HCT116 (cell line): ENCODE measurements around the gene ZCCHC24. TPM values are rescaled to one million over a fixed set of nuclear protein-coding genes. Genes with fewer than 3 reads are reported as not detected.

ENCODE experiments used
- ATAC-seq: fragments of 200-7000 bp; cut with Tn5 transposase; 2 replicates; pipeline ENCODE4 v1.9.1; 2020; ENCODE audit warnings: mild to moderate bottlenecking, moderate library complexity
- BruUV-seq: library from RNA; stranded (reverse); fragments of 400-500 nt; replicated peaks from 2 replicates; lab custom pipeline; 2021; lab: Mats Ljungman, UMichigan
- CTCF ChIA-PET: fragments of 300-600 bp; sonication (Branson Sonifier 250); formaldehyde crosslinking; loops from one replicate; lab custom pipeline; 2021; ENCODE audit warnings: antibody characterized with exemption; lab: Charles Lee
- POLR2A ChIA-PET: fragments of 300-600, 350-600 bp; sonication (Branson Sonifier 250); formaldehyde crosslinking; loops from one replicate; lab custom pipeline; 2021; ENCODE audit warnings: antibody characterized with exemption; lab: Charles Lee
- RAD21 ChIA-PET, 2 experiments: fragments of 300-600 bp; sonication (Branson Sonifier 250); formaldehyde crosslinking; loops; one replicate each; lab custom pipeline; 2023; ENCODE audit warnings: low total read pairs in 2 of 2; ENCODE audit not compliant: uncharacterized antibody in 2 of 2, unreplicated experiment in 2 of 2, low non-redundant PET in 1 of 2; lab: Charles Lee
- DNase-seq: peaks from one replicate; pipeline ENCODE4 v3.0.0-alpha.2; 2010; ENCODE audit warnings: low read depth, low spot score
- H2AFZ ChIP-seq: fragments of 200-600 bp; shearing (Covaris generic), sonication (generic); 2 replicates; pipeline ENCODE4 v1.6.1; 2017; ENCODE audit warnings: low read depth, mixed run types, mixed read lengths, antibody characterized with exemption, low read length; ENCODE audit not compliant: poor library complexity, severe bottlenecking
- H3K27ac ChIP-seq: 2 replicates; pipeline ENCODE4 v1.5.1; 2012; ENCODE audit warnings: low read depth, low read length
- H3K27me3 ChIP-seq: fragments of 200-600 bp; sonication (generic); 2 replicates; pipeline ENCODE4 v1.6.1; 2016; ENCODE audit warnings: mixed run types, low read length, mixed read lengths; ENCODE audit not compliant: insufficient read depth
- H3K36me3 ChIP-seq, 2 experiments: fragments of 200-500 bp in 1 of 2; fragments of 200-600 bp in 1 of 2; sonication (Bioruptor generic) in 1 of 2; sonication (generic) in 1 of 2; 2 replicates each; pipeline versions ENCODE4 v1.5.1 to v1.6.1; 2014 to 2016; ENCODE audit warnings: low read length in 2 of 2, inconsistent platforms in 1 of 2, mixed read lengths in 1 of 2, mixed run types in 1 of 2; ENCODE audit not compliant: insufficient read depth in 2 of 2, control insufficient read depth in 1 of 2
- H3K4me1 ChIP-seq, 2 experiments: fragments of 200-600 bp in 1 of 2; sonication (generic) in 1 of 2; 2 replicates each; pipeline versions ENCODE4 v1.5.1 to v1.6.1; 2012 to 2017; ENCODE audit warnings: low read length in 2 of 2, inconsistent platforms in 1 of 2, mild to moderate bottlenecking in 1 of 2, mixed read lengths in 1 of 2, mixed run types in 1 of 2, moderate library complexity in 1 of 2; ENCODE audit not compliant: insufficient read depth in 2 of 2, control insufficient read depth in 1 of 2
- H3K4me2 ChIP-seq: fragments of 200-600 bp; sonication (generic); 2 replicates; pipeline ENCODE4 v1.6.1; 2017; ENCODE audit warnings: mixed run types, low read length, mixed read lengths
- H3K4me3 ChIP-seq, 2 experiments: fragments of 200-600 bp in 1 of 2; sonication (generic) in 1 of 2; replicated peaks in 1 of 2; 2 replicates each; pipeline ENCODE4 v1.5.1; 2011 to 2016; ENCODE audit warnings: low read length in 2 of 2, control low read depth in 1 of 2, low read depth in 1 of 2, mild to moderate bottlenecking in 1 of 2, mixed read lengths in 1 of 2, mixed run types in 1 of 2
- H3K79me2 ChIP-seq: fragments of 200-600 bp; sonication (generic); 2 replicates; pipeline ENCODE4 v1.6.1; 2017; ENCODE audit warnings: mild to moderate bottlenecking, mixed run types, low read length, moderate library complexity, mixed read lengths; ENCODE audit not compliant: insufficient read depth
- H3K9ac ChIP-seq: fragments of 200-600 bp; sonication (generic); 2 replicates; pipeline ENCODE4 v1.6.1; 2016; ENCODE audit warnings: low read length, mixed read lengths
- H3K9me2 ChIP-seq: fragments of 200-600 bp; sonication (generic), shearing (Covaris generic); 2 replicates; pipeline ENCODE4 v1.6.1; 2017; ENCODE audit warnings: mixed run types, mild to moderate bottlenecking, moderate library complexity; ENCODE audit not compliant: insufficient read depth
- H3K9me3 ChIP-seq, 2 experiments: fragments of 200-500 bp in 1 of 2; fragments of 200-600 bp in 1 of 2; sonication (Bioruptor generic) in 1 of 2; sonication (generic) in 1 of 2; 2 replicates each; pipeline ENCODE4 v1.6.1; 2014 to 2017; ENCODE audit warnings: low read length in 2 of 2, mixed read lengths in 2 of 2, inconsistent platforms in 1 of 2, low read depth in 1 of 2, mild to moderate bottlenecking in 1 of 2, mixed run types in 1 of 2, moderate library complexity in 1 of 2; ENCODE audit not compliant: control insufficient read depth in 1 of 2, insufficient read depth in 1 of 2
- H4K20me1 ChIP-seq: fragments of 200-600 bp; sonication (generic), shearing (Covaris generic); 2 replicates; pipeline ENCODE4 v1.6.1; 2017; ENCODE audit warnings: mixed run types, mild to moderate bottlenecking, moderate library complexity; ENCODE audit not compliant: insufficient read depth
- CBX3 ChIP-seq: IDR thresholded peaks from 2 replicates; pipeline ENCODE4 v1.6.1; 2012; ENCODE audit warnings: low read depth
- EGR1 ChIP-seq: IDR thresholded peaks from 2 replicates; pipeline ENCODE4 v1.6.1; 2012; ENCODE audit warnings: low read depth
- EZH2 ChIP-seq: fragments of 200-600 bp; sonication (generic); IDR thresholded peaks from 2 replicates; pipeline ENCODE4 v1.6.1; 2017; ENCODE audit warnings: antibody characterized with exemption, mixed run types
- POLR2A ChIP-seq: IDR thresholded peaks from 2 replicates; pipeline ENCODE4 v1.7.0; 2011; ENCODE audit warnings: borderline replicate concordance; ENCODE audit not compliant: insufficient read depth, insufficient read length; ENCODE audit errors: extremely low read depth
- RAD21 ChIP-seq: IDR thresholded peaks from 2 replicates; pipeline ENCODE4 v1.6.1; 2012; ENCODE audit warnings: low read depth, mild to moderate bottlenecking
- REST ChIP-seq: IDR thresholded peaks from 2 replicates; pipeline ENCODE4 v1.6.1; 2012; ENCODE audit warnings: low read depth
- TCF7L2 ChIP-seq: IDR thresholded peaks from 2 replicates; pipeline ENCODE4 v1.7.0; 2011; ENCODE audit warnings: borderline replicate concordance, inconsistent platforms; ENCODE audit not compliant: insufficient read depth, insufficient read length; ENCODE audit errors: extremely low read depth
- YY1 ChIP-seq: IDR thresholded peaks from 2 replicates; pipeline ENCODE4 v1.6.1; 2011; ENCODE audit warnings: low read length, low read depth, moderate library complexity, mild to moderate bottlenecking; ENCODE audit not compliant: insufficient replicate concordance; ENCODE audit errors: extremely low read depth
- ZBTB33 ChIP-seq: IDR thresholded peaks from 2 replicates; pipeline ENCODE4 v1.6.1; 2011; ENCODE audit warnings: mild to moderate bottlenecking, low read length, moderate library complexity; ENCODE audit not compliant: insufficient replicate concordance; ENCODE audit errors: extremely low read depth
- intact Hi-C: fragments of 100-400 bp; cut with micrococcal nuclease; formaldehyde crosslinking; loops from 2 replicates; pipeline ENCODE4 v1.10.0; 2022
- total RNA-seq: library from RNA; stranded (reverse); gene quantifications from one replicate; pipeline ENCODE4 v1.2.1, GENCODE V29; 2021; ENCODE audit not compliant: unreplicated experiment

ZCCHC24 gene
- total RNA-seq, 1 experiment from 2014 or later, result 7.0 TPM

GRCh38 chr10:79397575-79398303 lies 47.7 kb downstream of the ZCCHC24 start:
- RAD21 ChIA-PET, result no interaction called here
- no peak for ATAC-seq
- no peak overlapping the region for H3K4me3 ChIP-seq
- H2AFZ ChIP-seq, result no peak overlapping the region
- peaks cover 0 to 6% of the 10 kb centered on the region in 2 experiments; a peak in 1 of 4 replicates for H3K4me1 ChIP-seq
- no peaks in the 10 kb centered on the region for H3K9me2 ChIP-seq
- no peaks in the 10 kb centered on the region for H3K9me3 ChIP-seq
- no peak for TF ChIP-seq CBX3
- no peak for TF ChIP-seq POLR2A
- no peak for TF ChIP-seq REST
- TF ChIP-seq ZBTB33, result no peak
- no peak for TF ChIP-seq EZH2
- no peak for TF ChIP-seq EGR1
- no peak for TF ChIP-seq RAD21
- TF ChIP-seq TCF7L2, result no peak
- no peak for TF ChIP-seq YY1
- TF ChIP-seq, all 23 proteins: peak for 0
- ChIA-PET POLR2A (no interaction called here), CTCF (interaction anchor here (2.6 kb wide), 1 partner anchor 23 kb away, joined by 8 read pairs; no protein-coding TSS in a partner anchor)
- no peaks in the 10 kb centered on the region for H3K27me3 ChIP-seq
- no peaks in the 10 kb centered on the region for H4K20me1 ChIP-seq
- BruUV-seq, result no TSS peak
- intact Hi-C loops, result no loop called here
- H3K9ac ChIP-seq, result no peak overlapping the region
- H3K36me3 ChIP-seq, result no peaks in the 10 kb centered on the region
- H3K79me2 ChIP-seq, result no peaks in the 10 kb centered on the region
- H3K4me2 ChIP-seq, result no peak overlapping the region
- DNase-seq, result no peak
- H3K27ac ChIP-seq, result no peak overlapping the region
